GM19023 (cell line): ENCODE results near the gene BIRC6.
"Not testable (repeated sequence)": the region's sequence is repeated elsewhere in the genome, so short reads cannot be mapped to it uniquely, and the experiment has no call there.

ENCODE experiments used
- ATAC-seq: cut with Tn5 transposase; IDR thresholded peaks from one replicate; pipeline ENCODE4 v1.9.1; 2021; ENCODE audit warnings: mild to moderate bottlenecking, moderate library complexity; ENCODE audit not compliant: unreplicated experiment

BIRC6 gene

DNA sequence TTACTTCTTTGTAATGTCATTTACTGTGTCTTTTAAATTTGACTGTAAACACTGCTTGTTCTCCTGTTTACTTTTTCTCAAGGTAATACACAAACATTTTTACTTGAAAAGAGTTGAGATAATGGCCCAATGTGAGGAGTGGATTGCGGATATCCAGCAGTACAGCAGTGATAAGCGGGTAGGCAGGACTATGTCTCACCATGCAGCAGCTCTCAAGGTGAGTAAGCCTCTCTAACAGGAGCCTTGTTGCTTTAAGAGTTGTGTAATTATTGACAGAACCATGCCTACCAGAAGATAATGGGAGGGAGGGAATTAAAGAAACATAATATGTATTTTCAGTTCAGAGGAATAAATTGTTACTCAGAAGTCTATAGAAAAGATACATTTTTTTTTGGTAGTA is 254.5 kb downstream of the BIRC6 start:
- no peak for ATAC-seq

DNA sequence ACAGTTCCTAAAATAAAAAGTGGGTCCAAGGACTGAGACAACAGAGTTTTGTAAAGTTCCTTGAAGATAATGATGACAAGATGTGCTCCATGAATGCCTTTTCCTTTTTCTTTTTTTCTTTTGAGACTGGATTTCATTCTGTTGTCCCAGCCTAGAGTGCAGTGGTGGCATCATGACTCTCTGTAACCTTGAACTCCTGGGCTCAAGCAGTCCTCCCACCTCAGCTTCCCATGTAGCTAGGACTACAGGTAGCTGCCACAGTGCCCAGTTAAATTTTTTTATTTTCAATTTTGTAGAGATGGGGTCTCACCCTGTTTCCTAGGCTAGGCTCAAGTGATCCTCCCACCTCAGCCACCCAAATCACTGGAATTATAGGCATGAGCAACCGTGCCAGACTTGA is 254.9 kb downstream of the BIRC6 start:
- ATAC-seq = no peak

DNA sequence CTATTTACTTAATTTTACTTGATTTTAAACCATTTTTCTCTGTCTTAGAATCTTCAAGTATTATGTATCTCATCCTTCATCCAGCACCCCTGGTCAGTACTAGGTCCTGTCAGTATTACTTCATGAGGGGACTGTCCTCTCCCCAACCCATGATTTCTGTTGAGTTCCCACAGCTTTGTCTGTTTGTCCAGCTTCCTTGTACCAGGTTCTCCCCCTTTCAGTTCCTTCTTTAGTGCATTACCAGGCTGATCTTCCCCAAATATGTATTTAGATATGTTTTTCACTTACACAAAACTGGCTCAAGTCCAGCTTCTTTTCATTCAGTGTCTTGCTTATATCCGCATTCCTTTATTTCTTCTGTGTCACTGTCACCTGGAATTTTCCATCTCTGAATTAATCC is 257.3 kb downstream of the BIRC6 start:
- no peak for ATAC-seq

DNA sequence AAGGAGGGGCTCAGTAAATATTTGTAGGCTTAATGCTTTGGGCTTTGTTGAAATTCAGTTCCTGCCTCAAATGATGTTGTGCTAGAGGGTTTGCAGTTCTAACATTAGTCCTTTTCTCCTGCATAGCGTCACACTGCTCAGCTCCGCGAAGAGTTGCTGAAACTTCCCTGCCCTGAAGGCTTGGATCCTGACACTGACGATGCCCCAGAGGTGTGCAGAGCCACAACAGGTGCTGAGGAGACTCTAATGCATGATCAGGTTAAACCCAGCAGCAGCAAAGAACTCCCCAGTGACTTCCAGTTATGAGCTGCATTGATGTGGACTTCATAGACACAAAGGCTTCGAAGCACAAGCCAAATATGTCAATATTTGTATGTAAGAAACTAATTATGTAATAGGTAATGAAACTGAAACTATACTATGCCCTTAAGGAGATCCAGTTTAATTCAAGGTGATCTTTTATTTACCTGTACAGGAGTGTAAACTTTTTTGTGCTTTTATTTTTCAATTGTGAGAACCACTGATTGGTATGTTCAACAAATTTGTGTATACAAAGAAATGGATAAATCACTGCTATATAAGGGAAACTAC is 260.9 kb downstream of the BIRC6 start:
- ATAC-seq = no peak

DNA sequence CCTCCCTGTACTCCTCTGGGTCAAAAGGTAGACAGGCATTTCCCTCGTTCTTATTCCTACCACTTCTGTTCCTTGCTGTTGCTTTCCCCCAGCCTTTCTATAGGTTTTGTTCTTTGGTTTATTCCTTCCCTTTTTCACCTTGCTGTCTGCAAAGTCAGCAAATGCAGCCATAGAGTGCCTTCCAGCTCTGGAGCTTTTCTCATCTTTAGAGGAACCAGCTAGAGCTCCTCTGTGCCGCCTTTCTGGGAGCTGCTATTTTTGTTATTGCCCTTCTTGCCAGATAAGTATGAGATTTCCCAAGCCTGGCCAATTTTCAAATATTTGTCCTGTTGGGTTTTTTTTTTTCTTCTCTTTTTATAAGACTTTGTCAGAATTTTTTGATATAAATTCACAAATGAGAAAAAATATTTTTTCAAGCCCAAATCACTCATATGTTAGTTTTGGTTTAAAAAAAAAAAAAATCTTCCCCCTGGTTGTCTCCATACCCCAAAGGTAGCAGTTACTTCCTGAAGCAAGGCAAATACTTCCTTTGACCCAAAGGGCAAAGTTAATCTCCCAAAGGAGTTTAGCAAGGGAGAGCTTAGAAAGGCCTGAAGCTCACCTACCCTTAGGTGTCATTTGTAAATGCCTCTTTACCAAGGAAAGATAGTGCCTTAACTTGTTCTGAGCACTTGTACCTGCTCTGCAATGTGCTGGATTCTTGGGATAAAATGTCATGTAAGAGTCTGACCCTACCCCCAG is 265.9 kb downstream of the BIRC6 start:
- no peak for ATAC-seq

DNA sequence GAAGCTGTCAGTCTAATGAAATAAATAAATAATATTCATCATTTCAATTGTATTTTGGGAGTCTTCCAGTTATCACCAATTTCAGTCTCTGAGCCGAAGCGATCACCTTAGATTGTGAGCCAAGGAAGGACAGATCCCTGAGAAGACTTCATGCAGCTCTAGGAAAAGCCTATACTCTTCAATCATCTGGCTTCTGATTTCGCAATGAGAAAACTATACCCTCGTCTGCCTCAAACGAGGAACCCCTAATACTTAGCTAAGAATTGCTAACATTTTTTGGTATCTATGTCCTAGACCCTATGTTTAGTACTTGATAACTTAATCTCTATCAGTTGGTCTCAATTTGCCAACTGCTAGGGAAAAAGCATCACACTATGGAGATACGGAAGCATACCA is 266.5 kb downstream of the BIRC6 start:
- ATAC-seq = no peak

DNA sequence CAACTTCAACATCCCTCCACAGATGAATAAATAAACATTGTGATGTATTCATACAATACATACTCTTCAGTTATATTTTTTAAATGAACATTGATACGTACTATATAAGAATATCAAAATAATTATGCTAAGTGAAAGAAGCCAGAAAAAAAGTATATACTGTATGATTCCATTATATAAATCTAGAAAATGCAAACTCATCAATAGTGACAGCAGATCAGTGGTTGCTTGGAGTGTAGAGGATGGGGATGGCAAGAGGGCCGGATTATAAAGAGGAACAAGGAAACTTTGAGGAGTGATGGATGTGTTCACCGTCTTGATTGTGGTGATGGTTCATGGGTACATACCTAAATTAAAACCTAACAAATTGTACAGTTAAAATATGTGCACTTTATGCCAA is 268.0 kb downstream of the BIRC6 start:
- ATAC-seq = no peak

DNA sequence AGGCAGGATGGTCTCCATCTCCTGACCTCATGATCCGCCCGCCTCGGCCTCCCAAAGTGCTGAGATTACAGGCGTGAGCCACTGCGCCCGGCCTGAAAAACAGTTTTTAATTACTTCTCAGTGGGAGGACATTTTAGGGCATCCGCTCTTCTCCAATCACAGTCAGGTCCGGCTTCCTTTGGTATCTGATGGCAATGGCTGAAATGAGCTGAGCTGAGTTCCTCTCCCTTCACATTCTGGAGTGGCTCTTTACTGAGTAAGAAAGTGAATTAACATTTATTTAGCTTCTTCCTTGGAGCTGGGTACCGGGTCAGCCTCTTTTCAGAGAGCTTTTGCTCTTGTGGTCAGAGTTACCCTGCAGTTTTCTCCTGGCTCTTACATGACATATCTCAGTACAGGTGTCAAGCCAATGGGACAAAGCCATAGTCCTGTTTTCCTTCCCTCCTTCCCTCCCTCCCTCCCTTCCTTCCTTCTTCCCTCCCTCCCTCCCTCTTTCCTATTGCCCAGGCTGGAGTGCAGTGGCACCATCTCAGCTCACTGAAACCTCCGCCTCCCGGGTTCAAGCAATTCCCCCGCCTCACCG is 269.9 kb downstream of the BIRC6 start:
- ATAC-seq = no peak

DNA sequence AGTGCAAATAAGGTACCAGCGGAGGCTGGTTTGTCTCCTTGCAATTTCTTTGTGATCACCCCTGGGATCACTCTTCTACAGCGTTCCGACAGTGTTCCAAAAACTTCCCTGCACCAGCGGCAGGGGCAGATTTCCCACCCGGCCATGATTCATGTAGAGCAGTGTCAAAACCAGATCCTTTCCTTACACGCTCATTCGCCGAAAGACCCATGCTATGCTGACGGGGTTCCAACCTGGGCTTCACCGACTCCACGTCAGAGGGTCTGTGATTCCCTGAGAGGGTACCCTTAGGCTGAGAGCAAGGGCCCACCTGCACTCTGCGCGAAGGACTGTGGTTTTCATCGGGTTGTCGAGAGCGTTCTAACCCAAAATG is 270.6 kb downstream of the BIRC6 start:
- peak; percentile 41 for ATAC-seq

DNA sequence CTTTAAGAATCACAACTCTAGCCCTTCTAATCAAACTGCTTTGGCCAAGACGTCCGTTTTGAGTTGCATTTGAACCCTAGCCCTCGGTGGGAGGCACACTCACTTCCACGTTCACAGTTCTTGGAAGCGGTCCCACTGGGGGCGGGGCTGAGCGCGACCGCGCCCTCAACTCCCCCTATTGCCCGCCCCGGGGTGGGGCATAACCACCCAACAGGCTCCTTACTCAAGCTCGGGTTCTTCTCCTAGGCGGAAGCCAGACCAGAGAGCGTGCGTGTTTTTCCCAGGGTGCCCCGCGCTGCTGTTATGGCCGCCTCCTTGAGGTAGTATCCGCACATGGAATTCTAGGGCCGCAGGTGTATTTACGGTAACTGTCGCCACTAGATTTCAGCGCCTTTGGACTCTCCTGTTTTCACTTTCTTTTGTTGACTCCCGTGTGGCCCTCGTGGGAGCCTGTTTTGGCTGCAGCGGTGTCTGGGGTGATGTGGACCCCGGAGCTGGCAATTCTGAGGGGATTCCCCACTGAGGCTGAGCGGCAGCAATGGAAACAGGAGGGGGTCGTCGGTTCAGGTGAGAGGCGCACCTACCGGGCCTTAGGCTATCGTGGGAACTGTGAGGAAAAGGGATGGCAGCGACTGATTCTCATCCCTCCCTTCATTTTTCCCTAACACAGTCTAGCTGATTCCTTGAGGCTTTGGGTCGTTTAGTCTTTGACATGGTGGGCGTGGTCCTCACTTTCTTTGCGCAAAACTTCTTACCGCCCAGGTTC is 271.2 kb downstream of the BIRC6 start, which contains the start of gene TTC27:
TSS of gene TTC27 (plus strand) at position 237 of the 766 bp plus-strand sequence. CDS start at position 480, 243 bp downstream.
- ATAC-seq = peak; percentile 99

DNA sequence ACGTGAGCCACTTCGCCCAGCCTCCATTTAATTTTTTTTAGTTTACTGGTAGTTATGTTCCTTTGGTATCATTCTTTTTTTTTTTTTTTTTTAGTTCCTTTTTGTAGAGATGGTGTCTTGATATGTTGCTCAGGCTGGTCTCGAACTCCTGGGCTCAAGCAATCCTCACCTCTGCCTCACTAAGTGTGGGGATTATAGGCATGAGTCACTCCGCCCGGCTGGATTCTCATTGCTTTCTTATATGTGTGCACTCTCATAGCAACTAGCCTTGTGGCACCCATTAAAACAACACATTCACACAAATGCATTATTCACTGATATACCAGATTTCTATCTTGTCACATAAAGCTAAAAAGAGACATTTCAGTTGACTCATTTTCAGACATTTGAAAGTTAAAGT is 275.3 kb downstream of the BIRC6 start:
- ATAC-seq = no peak

DNA sequence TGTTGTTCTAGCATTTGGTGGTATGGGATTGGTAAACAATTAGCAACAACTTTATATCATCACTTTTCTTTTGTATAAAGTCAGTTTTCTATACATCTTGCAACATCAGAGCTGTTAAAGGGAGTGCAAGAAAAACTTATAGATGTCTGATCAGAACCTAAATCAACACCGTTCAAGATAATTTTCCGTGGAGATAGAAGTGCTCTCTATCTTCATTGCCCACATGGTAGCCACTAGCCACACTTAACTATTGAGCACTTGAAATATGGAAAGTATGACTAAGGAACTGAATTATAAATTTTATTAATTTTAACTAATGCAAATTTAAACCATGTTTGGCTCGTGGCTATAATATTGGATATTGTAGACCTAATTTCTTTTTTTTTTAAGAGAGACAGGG is 276.2 kb downstream of the BIRC6 start:
- ATAC-seq = no peak

DNA sequence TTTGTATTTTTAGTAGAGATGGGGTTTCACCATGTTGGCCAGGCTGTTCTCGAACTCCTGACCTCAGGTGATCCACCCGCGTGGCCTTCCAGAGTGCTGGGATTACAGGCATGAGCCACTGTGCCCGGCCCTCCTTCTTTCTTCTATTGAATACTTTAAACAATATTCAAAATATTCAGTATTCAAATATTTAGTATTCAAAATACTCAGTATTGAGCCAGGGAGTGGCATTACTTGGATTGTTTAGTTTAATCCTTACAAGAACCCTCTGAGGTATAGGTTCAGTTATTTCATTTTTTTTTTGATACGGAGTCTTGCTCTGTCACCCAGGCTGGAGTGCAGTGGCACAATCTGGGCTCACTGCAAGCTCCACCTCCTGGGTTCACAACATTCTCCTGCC is 281.7 kb downstream of the BIRC6 start:
- ATAC-seq = not testable (repeated sequence)

DNA sequence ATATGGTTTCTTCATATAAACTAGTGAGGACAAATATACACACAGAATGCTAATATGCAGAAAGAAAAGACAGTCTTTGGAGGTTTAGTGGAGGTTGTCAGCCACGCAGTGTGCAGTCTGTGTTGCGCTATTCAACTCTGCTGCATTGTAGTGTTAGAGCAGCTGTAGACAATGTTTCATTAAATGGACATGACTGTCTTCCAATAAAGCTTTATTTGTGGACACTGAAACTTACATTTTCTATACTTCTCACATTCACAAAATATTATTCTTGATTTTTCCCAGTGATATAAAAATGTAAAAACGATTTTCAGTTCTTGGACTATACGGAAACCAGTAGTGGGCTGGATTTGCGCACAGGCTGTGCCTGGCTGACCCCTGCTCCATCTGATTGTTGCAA is 284.4 kb downstream of the BIRC6 start:
- no peak for ATAC-seq

DNA sequence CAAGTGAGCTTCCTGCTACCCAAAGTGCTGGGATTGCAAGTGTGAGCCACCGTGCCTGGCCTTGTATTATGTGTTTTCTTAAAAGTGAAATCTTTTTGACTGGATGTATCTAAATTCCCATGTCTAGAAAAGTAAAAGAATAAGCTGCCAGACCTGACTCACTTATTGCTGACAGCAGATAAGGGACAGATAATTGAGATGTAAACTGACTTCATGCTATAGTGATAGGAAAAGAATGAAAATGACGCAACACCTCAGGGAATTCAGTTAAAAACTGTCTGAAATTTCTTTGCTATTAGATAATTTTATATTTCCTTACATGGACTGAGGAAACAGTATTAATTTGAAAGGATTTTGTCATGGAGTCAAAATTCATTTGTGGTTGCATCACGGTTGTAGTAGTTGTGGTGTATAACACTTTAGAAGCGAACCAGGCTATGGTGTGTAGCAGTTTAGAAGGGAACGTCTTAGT is 290.4 kb downstream of the BIRC6 start:
- ATAC-seq = no peak

DNA sequence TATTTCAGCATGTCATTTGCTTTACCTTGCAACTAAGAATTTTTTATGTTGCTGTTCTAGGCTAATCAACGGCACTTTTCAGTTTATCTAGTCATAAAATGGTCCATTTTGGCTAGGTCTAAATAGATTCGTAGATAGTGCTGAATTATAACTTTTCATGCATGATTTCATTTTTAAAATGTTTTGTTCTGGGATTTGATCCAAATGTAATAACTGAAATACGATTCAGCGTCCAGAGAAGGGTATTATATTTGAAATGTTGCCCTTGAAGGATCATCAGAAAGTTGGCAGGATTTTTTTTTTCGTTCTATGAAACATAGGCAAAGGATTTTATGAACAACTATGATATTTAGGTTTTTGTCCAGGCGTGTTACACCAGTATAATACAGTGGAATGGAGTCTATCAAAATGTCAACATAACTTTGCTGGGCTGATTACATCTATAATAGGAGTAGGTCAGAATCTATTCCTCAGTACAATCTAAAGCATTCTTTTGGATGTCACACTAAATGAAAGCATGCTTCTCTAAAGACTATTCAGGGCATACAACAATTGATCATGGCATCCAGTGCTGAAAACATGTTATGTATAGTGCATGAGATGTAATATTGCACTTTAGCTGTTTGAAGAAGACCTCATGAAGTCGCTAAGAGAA is 295.9 kb downstream of the BIRC6 start:
- ATAC-seq = no peak

DNA sequence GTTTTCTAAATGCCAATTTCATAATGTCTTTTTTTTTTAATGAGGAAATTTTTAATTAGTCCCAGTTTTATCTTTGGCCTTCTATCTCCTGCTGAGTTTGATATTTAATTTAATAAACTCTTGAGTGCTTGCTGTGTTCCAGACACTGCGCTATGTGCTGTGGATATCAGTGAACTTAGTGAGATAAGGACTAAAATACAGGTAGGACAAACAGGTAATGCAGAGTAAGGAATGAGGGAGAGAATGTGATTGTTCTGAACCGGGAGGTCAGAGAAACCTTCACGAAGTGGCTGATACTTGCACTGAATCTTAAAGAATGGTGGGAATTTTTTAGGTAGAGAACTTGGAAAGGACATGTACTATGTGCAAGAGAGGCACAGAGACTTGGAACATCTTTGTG is 299.2 kb downstream of the BIRC6 start:
- no peak for ATAC-seq

DNA sequence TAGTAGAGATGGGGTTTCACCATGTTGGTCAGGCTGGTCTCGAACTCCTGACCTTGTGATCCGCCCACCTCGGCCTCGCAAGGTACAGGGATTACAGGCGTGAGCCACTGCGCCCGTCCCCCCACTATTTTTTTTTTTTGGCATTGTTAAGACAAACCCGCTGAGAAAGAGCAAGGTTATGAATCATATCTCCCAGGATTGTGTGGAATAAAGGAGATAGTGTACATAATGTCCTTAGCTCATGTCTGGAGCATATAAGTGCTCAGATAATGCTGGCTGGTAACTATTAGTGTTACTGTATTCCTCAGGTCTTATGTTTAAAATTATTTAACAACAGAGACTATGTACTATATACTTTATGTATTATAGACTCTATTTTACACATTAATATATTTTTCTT is 307.0 kb downstream of the BIRC6 start:
- ATAC-seq = no peak

DNA sequence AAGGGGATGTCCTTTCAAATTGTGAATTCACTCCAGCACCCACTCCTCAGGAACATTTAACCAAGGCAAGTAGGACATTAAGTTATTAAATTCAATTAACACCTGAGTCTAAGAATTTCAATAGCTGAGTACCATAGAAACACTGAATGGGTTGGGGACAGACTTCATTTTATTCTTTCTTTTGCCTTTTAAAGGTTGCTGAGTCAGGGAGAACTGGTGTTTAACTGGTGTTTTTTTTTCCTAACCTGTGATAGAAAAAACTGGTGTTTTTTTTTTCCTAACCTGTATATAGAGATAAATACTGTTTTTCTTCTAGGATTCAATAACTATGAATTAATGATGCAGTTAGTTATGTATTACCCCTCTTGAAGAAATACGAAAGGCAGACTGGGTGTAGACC is 309.9 kb downstream of the BIRC6 start:
- ATAC-seq = no peak

DNA sequence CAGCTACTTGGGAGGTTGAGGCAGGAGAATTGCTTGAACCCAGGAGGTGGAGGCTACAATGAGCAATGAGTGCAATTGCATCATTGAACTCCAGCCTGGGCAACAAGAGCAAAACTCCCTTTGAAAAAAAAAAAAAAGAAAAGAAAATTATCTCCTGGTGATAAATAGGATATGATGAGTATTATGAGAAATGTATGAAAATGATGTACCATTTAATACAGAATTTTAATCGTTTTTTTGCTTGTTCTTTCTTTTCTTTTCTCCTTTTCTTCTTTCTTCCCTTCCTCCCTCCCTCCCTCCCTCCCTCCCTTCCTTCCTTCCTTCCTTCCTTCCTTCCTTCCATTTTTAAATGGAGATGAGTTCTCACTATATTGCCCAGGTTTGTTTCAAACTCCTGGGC is 311.4 kb downstream of the BIRC6 start:
- no peak for ATAC-seq
